H9 (cell line): Measurements from ENCODE around the gene SOX1. TPM values are rescaled to one million over a fixed set of nuclear protein-coding genes. Genes with fewer than 3 reads are reported as not detected.

Experiments used
- DNase-seq: peaks from one replicate; pipeline ENCODE4 v3.0.0-alpha.2; 2017
- H2AFZ ChIP-seq: one replicate; pipeline ENCODE4 v1.6.1; 2013; ENCODE audit warnings: mild to moderate bottlenecking, low read length, control low read depth, moderate library complexity
- H2AK5ac ChIP-seq: 2 replicates; pipeline ENCODE4 v1.6.1; 2013; ENCODE audit warnings: low read length, control low read depth, mixed read lengths; ENCODE audit not compliant: insufficient read length
- H2BK120ac ChIP-seq: one replicate; pipeline ENCODE4 v1.6.1; 2013; ENCODE audit warnings: low read depth, mild to moderate bottlenecking, low read length, control low read depth, inconsistent platforms; ENCODE audit not compliant: poor library complexity, severe bottlenecking
- H2BK12ac ChIP-seq: 2 replicates; pipeline ENCODE4 v1.6.1; 2013; ENCODE audit warnings: low read length, control low read depth, mixed read lengths, low read depth; ENCODE audit not compliant: insufficient read length
- H2BK15ac ChIP-seq: 2 replicates; pipeline ENCODE4 v1.6.1; 2013; ENCODE audit warnings: low read depth, low read length, control low read depth
- H2BK20ac ChIP-seq: one replicate; pipeline ENCODE4 v1.6.1; 2013; ENCODE audit warnings: low read depth, mild to moderate bottlenecking, low read length, control low read depth, inconsistent platforms; ENCODE audit not compliant: poor library complexity, severe bottlenecking
- H2BK5ac ChIP-seq: 2 replicates; pipeline ENCODE4 v1.6.1; 2013; ENCODE audit warnings: low read length, control low read depth, mixed read lengths; ENCODE audit not compliant: insufficient read length
- H3K14ac ChIP-seq: 2 replicates; pipeline ENCODE4 v1.6.1; 2013; ENCODE audit warnings: low read length, control low read depth; ENCODE audit not compliant: insufficient read depth
- H3K18ac ChIP-seq: 2 replicates; pipeline ENCODE4 v1.6.1; 2013; ENCODE audit warnings: low read depth, mild to moderate bottlenecking, mixed read lengths, low read length, control low read depth; ENCODE audit not compliant: insufficient read length
- H3K23ac ChIP-seq: 2 replicates; pipeline ENCODE4 v1.6.1; 2013; ENCODE audit warnings: low read length, control low read depth, mixed read lengths, low read depth; ENCODE audit not compliant: insufficient read length
- H3K23me2 ChIP-seq: 2 replicates; pipeline ENCODE4 v1.6.1; 2013; ENCODE audit warnings: low read depth, mild to moderate bottlenecking, mixed read lengths, low read length, control low read depth; ENCODE audit not compliant: insufficient read length, poor library complexity, severe bottlenecking
- H3K27ac ChIP-seq: 2 replicates; pipeline ENCODE4 v1.5.1; 2013; ENCODE audit warnings: low read length, control low read depth, mixed read lengths, low read depth; ENCODE audit not compliant: insufficient read length
- H3K27me3 ChIP-seq: 2 replicates; pipeline ENCODE4 v1.6.1; 2013; ENCODE audit warnings: low read length, control low read depth, inconsistent platforms; ENCODE audit not compliant: insufficient read depth
- H3K4ac ChIP-seq: 2 replicates; pipeline ENCODE4 v1.6.1; 2013; ENCODE audit warnings: low read depth, mild to moderate bottlenecking, control low read depth, inconsistent platforms, low read length, moderate library complexity
- H3K4me1 ChIP-seq: 2 replicates; pipeline ENCODE4 v1.6.1; 2013; ENCODE audit warnings: low read length, control low read depth, inconsistent platforms; ENCODE audit not compliant: insufficient read depth
- H3K4me2 ChIP-seq: 2 replicates; pipeline ENCODE4 v1.6.1; 2013; ENCODE audit warnings: low read length, control low read depth, mixed read lengths; ENCODE audit not compliant: insufficient read length, insufficient read depth
- H3K56ac ChIP-seq: 2 replicates; pipeline ENCODE4 v1.6.1; 2013; ENCODE audit warnings: low read depth, mild to moderate bottlenecking, mixed read lengths, low read length, control low read depth; ENCODE audit not compliant: insufficient read length
- H3K79me1 ChIP-seq: 2 replicates; pipeline ENCODE4 v1.6.1; 2013; ENCODE audit warnings: low read depth, mild to moderate bottlenecking, moderate library complexity, low read length, control low read depth, inconsistent platforms; ENCODE audit not compliant: insufficient read depth, poor library complexity, severe bottlenecking
- H3K79me2 ChIP-seq: 2 replicates; pipeline ENCODE4 v1.6.1; 2013; ENCODE audit warnings: low read length, control low read depth, inconsistent platforms; ENCODE audit not compliant: insufficient read depth
- H3K9ac ChIP-seq: 2 replicates; pipeline ENCODE4 v1.6.1; 2013; ENCODE audit warnings: low read length, control low read depth, mixed read lengths; ENCODE audit not compliant: insufficient read length; ENCODE audit errors: extremely low read depth
- H3K9me3 ChIP-seq: one replicate; pipeline ENCODE4 v1.6.1; 2013; ENCODE audit warnings: low read depth, low read length, inconsistent platforms; ENCODE audit not compliant: control insufficient read depth
- H3T11ph ChIP-seq: one replicate; pipeline ENCODE4 v1.6.1; 2013; ENCODE audit warnings: mild to moderate bottlenecking, low read length, control low read depth, inconsistent platforms
- H4K20me1 ChIP-seq: one replicate; pipeline ENCODE4 v1.6.1; 2013; ENCODE audit not compliant: control insufficient read depth, insufficient read length, insufficient read depth
- H4K5ac ChIP-seq: 2 replicates; pipeline ENCODE4 v1.6.1; 2013; ENCODE audit warnings: low read depth, mild to moderate bottlenecking, mixed read lengths, low read length, control low read depth; ENCODE audit not compliant: insufficient read length
- H4K8ac ChIP-seq: replicated peaks from 2 replicates; pipeline ENCODE4 v1.6.1; 2013; ENCODE audit warnings: low read length, control low read depth, mixed read lengths, low read depth; ENCODE audit not compliant: insufficient read length
- H4K91ac ChIP-seq: 2 replicates; pipeline ENCODE4 v1.6.1; 2013; ENCODE audit warnings: low read depth, mild to moderate bottlenecking, moderate library complexity, mixed read lengths, low read length, control low read depth; ENCODE audit not compliant: insufficient read length
- H3K27ac Mint-ChIP-seq, 3 experiments: 2 replicates in 2 of 3; 3 replicates in 1 of 3; pipeline ENCODE4 v1.8.0; 2020 to 2021; ENCODE audit warnings: mixed read lengths in 3 of 3, mild to moderate bottlenecking in 1 of 3, moderate library complexity in 1 of 3
- H3K27me3 Mint-ChIP-seq: 2 replicates; pipeline ENCODE4 v1.8.0; 2021; ENCODE audit warnings: low read depth, mild to moderate bottlenecking, moderate library complexity, mixed read lengths
- H3K36me3 Mint-ChIP-seq, 3 experiments: 2 replicates in 2 of 3; 3 replicates in 1 of 3; pipeline ENCODE4 v1.8.0; 2020 to 2021; ENCODE audit warnings: low read depth in 3 of 3, mixed read lengths in 3 of 3; ENCODE audit not compliant: insufficient read depth in 1 of 3
- H3K4me1 Mint-ChIP-seq, 2 experiments: 2 replicates each; pipeline ENCODE4 v1.8.0; 2020; ENCODE audit warnings: mixed read lengths in 2 of 2
- H3K4me3 Mint-ChIP-seq, 2 experiments: 2 replicates in 1 of 2; 3 replicates in 1 of 2; pipeline ENCODE4 v1.8.0; 2020 to 2021; ENCODE audit warnings: mild to moderate bottlenecking in 2 of 2, mixed read lengths in 2 of 2, moderate library complexity in 1 of 2
- H3K9me3 Mint-ChIP-seq, 2 experiments: 2 replicates in 1 of 2; 3 replicates in 1 of 2; pipeline ENCODE4 v1.8.0; 2020; ENCODE audit warnings: mild to moderate bottlenecking in 2 of 2, mixed read lengths in 2 of 2, moderate library complexity in 1 of 2
- CTCF ChIP-seq: fragments of 200-600 bp; sonication (generic); conservative IDR thresholded peaks from 3 replicates; pipeline ENCODE4 v1.8.0; 2021; ENCODE audit warnings: antibody characterized with exemption, mild to moderate bottlenecking
- WGBS: extraction: QIAGEN DNeasy Blood & Tissue Kit; methylation state at CpG from one replicate; pipeline ENCODE4 v1.1.7; 2013; ENCODE audit warnings: missing lambda C conversion rate, low lambda C conversion rate, mixed read lengths; ENCODE audit not compliant: insufficient read length; ENCODE audit errors: extremely low coverage; 5-methylcytosine and 5-hydroxymethylcytosine counted together
- total RNA-seq: library from RNA; stranded (reverse); gene quantifications from 2 replicates; pipeline ENCODE4 v1.2.1, GENCODE V29; 2021

Gene SOX1
- total RNA-seq, 1 experiment from 2014 or later = 0.17 TPM

DNA sequence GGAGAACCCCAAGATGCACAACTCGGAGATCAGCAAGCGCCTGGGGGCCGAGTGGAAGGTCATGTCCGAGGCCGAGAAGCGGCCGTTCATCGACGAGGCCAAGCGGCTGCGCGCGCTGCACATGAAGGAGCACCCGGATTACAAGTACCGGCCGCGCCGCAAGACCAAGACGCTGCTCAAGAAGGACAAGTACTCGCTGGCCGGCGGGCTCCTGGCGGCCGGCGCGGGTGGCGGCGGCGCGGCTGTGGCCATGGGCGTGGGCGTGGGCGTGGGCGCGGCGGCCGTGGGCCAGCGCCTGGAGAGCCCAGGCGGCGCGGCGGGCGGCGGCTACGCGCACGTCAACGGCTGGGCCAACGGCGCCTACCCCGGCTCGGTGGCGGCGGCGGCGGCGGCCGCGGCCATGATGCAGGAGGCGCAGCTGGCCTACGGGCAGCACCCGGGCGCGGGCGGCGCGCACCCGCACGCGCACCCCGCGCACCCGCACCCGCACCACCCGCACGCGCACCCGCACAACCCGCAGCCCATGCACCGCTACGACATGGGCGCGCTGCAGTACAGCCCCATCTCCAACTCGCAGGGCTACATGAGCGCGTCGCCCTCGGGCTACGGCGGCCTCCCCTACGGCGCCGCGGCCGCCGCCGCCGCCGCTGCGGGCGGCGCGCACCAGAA is 1.1 kb downstream of the SOX1 start:
- H3K4me1 Mint-ChIP-seq = peaks cover 24 to 39% of the 10 kb centered on the region in 2 experiments
- H3K27me3 ChIP-seq = peaks cover 68% of the 10 kb centered on the region
- peaks cover 85% of the 10 kb centered on the region for H3K27me3 Mint-ChIP-seq
- H2AK5ac ChIP-seq = no peak overlapping the region
- no CpG with 5 or more reads among the region's 103 CpGs for WGBS
- H4K5ac ChIP-seq = no peak overlapping the region
- H3K79me1 ChIP-seq = no peaks in the 10 kb centered on the region
- H3K4me2 ChIP-seq = no peak overlapping the region
- no peak for TF ChIP-seq CTCF
- H3K23me2 ChIP-seq = peaks cover 13% of the 10 kb centered on the region
- H3K9me3 Mint-ChIP-seq = peaks cover 4 to 13% of the 10 kb centered on the region in 2 experiments; a peak in 3 of 5 replicates
- no peak overlapping the region for H3K18ac ChIP-seq
- H3K4ac ChIP-seq = no peak overlapping the region
- no peaks in the 10 kb centered on the region; a peak in 2 of 7 replicates for H3K36me3 Mint-ChIP-seq
- H2BK15ac ChIP-seq = no peak overlapping the region
- no peaks in the 10 kb centered on the region for H3K4me1 ChIP-seq
- H3K56ac ChIP-seq = no peak overlapping the region
- H4K20me1 ChIP-seq = no peaks in the 10 kb centered on the region
- no peak overlapping the region for H4K91ac ChIP-seq
- no peak overlapping the region for H2BK120ac ChIP-seq
- no peak overlapping the region for H2AFZ ChIP-seq
- no peak overlapping the region for H3K9ac ChIP-seq
- no peak overlapping the region for H3K23ac ChIP-seq
- H3K14ac ChIP-seq = no peak overlapping the region
- H2BK20ac ChIP-seq = no peak overlapping the region
- no peak overlapping the region for H3T11ph ChIP-seq
- H3K27ac ChIP-seq = no peak overlapping the region
- no peaks in the 10 kb centered on the region for H3K79me2 ChIP-seq
- peak overlapping the region; percentile 37 to 66; a peak in 3 of 5 replicates for H3K4me3 Mint-ChIP-seq
- no peak overlapping the region for H3K27ac Mint-ChIP-seq
- no peak overlapping the region for H2BK5ac ChIP-seq
- H3K9me3 ChIP-seq = no peaks in the 10 kb centered on the region
- DNase-seq = peak; percentile 70
- H4K8ac ChIP-seq = no peak overlapping the region
- no peak overlapping the region for H2BK12ac ChIP-seq
